ENCODE measurements around the gene MPP1. TPM values are rescaled to one million over a fixed set of nuclear protein-coding genes. Genes with fewer than 3 reads are reported as not detected.

Gene MPP1
- total and polyA plus RNA-seq, 2 donors (not counting 3 experiments of a cell fraction or from before 2014, with no cell fraction given) = 22.1 to 32.3 TPM

GRCh38 chrX:154812341-154813101 lies 7.2 kb upstream of the MPP1 start:
- no peaks in the 10 kb centered on the region for H4K20me1 ChIP-seq (replicated peaks; ENCODE audit: control insufficient read depth, extremely low read depth, insufficient read depth, low read length)
- no peak overlapping the region for H3K9ac ChIP-seq (replicated peaks; ENCODE audit: extremely low read depth, insufficient read depth, low read length)
- no peak for FAIRE-seq
- H3K4me2 ChIP-seq (ENCODE audit: insufficient read depth, low read length) = no peak overlapping the region
- H2AFZ ChIP-seq (ENCODE audit: low read depth, low read length) = no peak overlapping the region
- no peak overlapping the region for H3K27ac ChIP-seq (ENCODE audit: insufficient read depth, low read depth, low read length)
- no peaks in the 10 kb centered on the region for H3K9me3 ChIP-seq (replicated peaks; ENCODE audit: control insufficient read depth, insufficient read depth, low read length)
- no peaks in the 10 kb centered on the region for H3K79me2 ChIP-seq (ENCODE audit: control insufficient read depth, insufficient read depth, low read length)
- no peaks in the 10 kb centered on the region for H3K9me1 ChIP-seq (replicated peaks; ENCODE audit: control insufficient read depth, extremely low read depth, insufficient read depth, low read length)
- H3K27me3 ChIP-seq (ENCODE audit: control insufficient read depth in 2 of 2, insufficient read depth in 2 of 2, low read length in 2 of 2) = no peaks in the 10 kb centered on the region
- dilution Hi-C loops (cut with MboI; ENCODE audit: extremely low pct_ligation_motif_present, low sequenced_read_pairs) (no loop called here), intact Hi-C loops (cut with micrococcal nuclease) (no loop called here)
- no peak for DNase-seq (ENCODE audit: low read depth, low spot score)
- H3K36me3 ChIP-seq (ENCODE audit: control insufficient read depth in 2 of 2, extremely low read depth in 1 of 2, insufficient read depth in 2 of 2, low read length in 2 of 2) = no peaks in the 10 kb centered on the region
- CTCF ChIA-PET = interaction anchor here (1.4 kb wide), 1 partner anchor 64 kb away, joined by 4 read pairs; no protein-coding TSS in a partner anchor
- POLR2A ChIA-PET = no interaction called here
- no peaks in the 10 kb centered on the region for H3K4me1 ChIP-seq (ENCODE audit: control insufficient read depth, extremely low read depth, insufficient read depth, low read length)
- BruUV-seq (replicated peaks) = no TSS peak
- no peak overlapping the region for H3K4me3 ChIP-seq (replicated peaks in 1 of 3; ENCODE audit: insufficient read depth in 1 of 3, low read depth in 1 of 3, low read length in 3 of 3)
- TF ChIP-seq GATA2 (IDR thresholded peaks at IDR 0.05; ENCODE audit: insufficient read depth, insufficient read length, low read depth, low read length) (no peak), POLR2A (IDR thresholded peaks at IDR 0.05; ENCODE audit: low read depth, low read length) (no peak), EZH2 (IDR thresholded peaks at IDR 0.05; ENCODE audit: borderline replicate concordance, low read depth, low read length, severe bottlenecking) (no peak), JUN (IDR thresholded peaks at IDR 0.05; ENCODE audit: borderline replicate concordance, insufficient read depth, insufficient read length, low read depth) (no peak), FOS (IDR thresholded peaks at IDR 0.05; ENCODE audit: borderline replicate concordance, insufficient read depth, low read length) (no peak), MYC (IDR thresholded peaks at IDR 0.05; ENCODE audit: low read depth, low read length) (no peak), POLR2AphosphoS5 (IDR thresholded peaks at IDR 0.05; ENCODE audit: insufficient read depth, low read depth, low read length) (no peak)
- TF ChIP-seq, protein P1, sequence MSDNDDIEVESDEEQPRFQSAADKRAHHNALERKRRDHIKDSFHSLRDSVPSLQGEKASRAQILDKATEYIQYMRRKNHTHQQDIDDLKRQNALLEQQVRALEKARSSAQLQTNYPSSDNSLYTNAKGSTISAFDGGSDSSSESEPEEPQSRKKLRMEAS (IDR thresholded peaks at IDR 0.05; ENCODE audit: insufficient read depth, insufficient read length) = no peak
- TF ChIP-seq, protein P2, sequence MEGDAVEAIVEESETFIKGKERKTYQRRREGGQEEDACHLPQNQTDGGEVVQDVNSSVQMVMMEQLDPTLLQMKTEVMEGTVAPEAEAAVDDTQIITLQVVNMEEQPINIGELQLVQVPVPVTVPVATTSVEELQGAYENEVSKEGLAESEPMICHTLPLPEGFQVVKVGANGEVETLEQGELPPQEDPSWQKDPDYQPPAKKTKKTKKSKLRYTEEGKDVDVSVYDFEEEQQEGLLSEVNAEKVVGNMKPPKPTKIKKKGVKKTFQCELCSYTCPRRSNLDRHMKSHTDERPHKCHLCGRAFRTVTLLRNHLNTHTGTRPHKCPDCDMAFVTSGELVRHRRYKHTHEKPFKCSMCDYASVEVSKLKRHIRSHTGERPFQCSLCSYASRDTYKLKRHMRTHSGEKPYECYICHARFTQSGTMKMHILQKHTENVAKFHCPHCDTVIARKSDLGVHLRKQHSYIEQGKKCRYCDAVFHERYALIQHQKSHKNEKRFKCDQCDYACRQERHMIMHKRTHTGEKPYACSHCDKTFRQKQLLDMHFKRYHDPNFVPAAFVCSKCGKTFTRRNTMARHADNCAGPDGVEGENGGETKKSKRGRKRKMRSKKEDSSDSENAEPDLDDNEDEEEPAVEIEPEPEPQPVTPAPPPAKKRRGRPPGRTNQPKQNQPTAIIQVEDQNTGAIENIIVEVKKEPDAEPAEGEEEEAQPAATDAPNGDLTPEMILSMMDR (IDR thresholded peaks at IDR 0.05; ENCODE audit: extremely low read depth in 1 of 2, insufficient read depth in 1 of 2, low read depth in 1 of 2, low read length in 2 of 2) = no peak
